Upper lobe of left lung (tissue), 4 donors: Measurements from ENCODE around the gene MRNIP.
"Not testable (repeated sequence)": the region's sequence is repeated elsewhere in the genome, so short reads cannot be mapped to it uniquely, and the experiment has no call there.

Experiments
- CTCF ChIP-seq, 6 experiments: fragments of 450-650 bp in 4 of 6; fragments of 200-600 bp in 2 of 6; sonication (generic) in 2 of 6; IDR thresholded peaks; one replicate each; pipeline ENCODE4 v1.5.1; 2016 to 2019; ENCODE audit warnings: antibody characterized with exemption in 6 of 6
- POLR2A ChIP-seq, 4 donors: fragments of 450-650 bp; IDR thresholded peaks; one replicate each; pipeline ENCODE4 v1.5.1; 2016 to 2017; ENCODE audit warnings: antibody characterized with exemption in 4 of 4, mild to moderate bottlenecking in 2 of 4

GRCh38 chr5:179789278-179789677 is 69.3 kb downstream of the MRNIP start:
- TF ChIP-seq CTCF, POLR2A (IDR thresholded peaks at IDR 0.05): not testable (repeated sequence)
